ENCODE measurements around the gene ZNF783. TPM values are rescaled to one million over a fixed set of nuclear protein-coding genes. Genes with fewer than 3 reads are reported as not detected.
"Not testable (repeated sequence)": the region's sequence is repeated elsewhere in the genome, so short reads cannot be mapped to it uniquely, and the experiment has no call there.

Gene ZNF783
- polyA plus RNA-seq, 3 donors = 14.2 to 22.8 (median 20.5) TPM

GRCh38 chr7:149329265-149329664 is 67.3 kb downstream of the ZNF783 start:
- no peak for DNase-seq

GRCh38 chr7:149329766-149330334 is 67.9 kb downstream of the ZNF783 start:
- no peak for DNase-seq

GRCh38 chr7:149330914-149331567 is 69.0 kb downstream of the ZNF783 start:
- no peak for DNase-seq

- not testable (repeated sequence) for DNase-seq
Observed at GRCh38 chr7:149332602-149333320, 70.8 kb downstream of the ZNF783 start.

- no peak for DNase-seq
Observed at GRCh38 chr7:149333321-149333717, 71.3 kb downstream of the ZNF783 start.

- DNase-seq = no peak
Observed at GRCh38 chr7:149334219-149334618, 72.2 kb downstream of the ZNF783 start.

Other genes starting within 250 kb of the ZNF783 start
- gene PDIA4, start 233.7 kb upstream of the ZNF783 start, polyA plus RNA-seq (ENCODE audit: insufficient read length in 3 of 3) = 100 to 1,000 TPM; 183 to 201 (median 197) TPM
- 10 to 100 TPM in 1 of 3 donors, 1 to 10 TPM in 2; 8.6 to 10.5 (median 9.9) TPM for gene ZNF786, start 171.5 kb upstream of the ZNF783 start, polyA plus RNA-seq (ENCODE audit: insufficient read length in 3 of 3)
- gene ZNF425, start 135.9 kb upstream of the ZNF783 start, polyA plus RNA-seq (ENCODE audit: insufficient read length in 3 of 3) = 1 to 10 TPM; 6.1 to 7.6 (median 6.3) TPM
- gene ZNF398, start 114.7 kb upstream of the ZNF783 start, polyA plus RNA-seq (ENCODE audit: insufficient read length in 3 of 3) = 10 to 100 TPM; 14.1 to 15.4 (median 15.2) TPM
- 10 to 100 TPM; 27.5 to 33.3 (median 29.0) TPM for gene ZNF282, start 66.7 kb upstream of the ZNF783 start, polyA plus RNA-seq (ENCODE audit: insufficient read length in 3 of 3)
- 10 to 100 TPM; 16.5 to 20.9 (median 18.8) TPM for gene ZNF212, start 22.5 kb upstream of the ZNF783 start, polyA plus RNA-seq (ENCODE audit: insufficient read length in 3 of 3)
- gene ZNF777, start 198.9 kb downstream of the ZNF783 start, polyA plus RNA-seq (ENCODE audit: insufficient read length in 3 of 3) = 10 to 100 TPM; 13.7 to 17.7 (median 16.8) TPM
- gene ZNF746, start 235.6 kb downstream of the ZNF783 start, polyA plus RNA-seq (ENCODE audit: insufficient read length in 3 of 3) = 10 to 100 TPM; 14.9 to 19.2 (median 15.0) TPM